Ureter (tissue), 1 donor: ENCODE results near the gene SMIM45.
A peak's percentile ranks its signal among the peaks of the same experiment; 100 is the strongest.

Experiments used
- DNase-seq: peaks from one replicate; pipeline ENCODE4 v3.0.0-alpha.2; 2020; ENCODE audit warnings: low spot score
- donor health status: DM: yes; HTN: yes; CAD: no.

SMIM45 gene

GRCh38 chr22:41951898-41952474 is at the start of gene SMIM45:
Gene SMIM45, plus strand, starts transcription at chr22:41952150.
- no peak for DNase-seq

GRCh38 chr22:41902932-41903421 is 49.0 kb upstream of the SMIM45 start:
- DNase-seq, result peak; percentile 82

GRCh38 chr22:41904450-41905410 is 47.2 kb upstream of the SMIM45 start:
- no peak for DNase-seq

- no peak for DNase-seq
Observed at GRCh38 chr22:41905411-41906202, 46.3 kb upstream of the SMIM45 start.

- DNase-seq, result no peak
Observed at GRCh38 chr22:41906822-41907221, 45.1 kb upstream of the SMIM45 start.

GRCh38 chr22:41907436-41908401 is 44.2 kb upstream of the SMIM45 start:
- DNase-seq, result no peak

- no peak for DNase-seq
Observed at GRCh38 chr22:41908411-41909309, 43.3 kb upstream of the SMIM45 start.

GRCh38 chr22:41909310-41910049 is 42.5 kb upstream of the SMIM45 start:
- no peak for DNase-seq

GRCh38 chr22:41910050-41911000 is 41.6 kb upstream of the SMIM45 start:
- peak; percentile 46 for DNase-seq

GRCh38 chr22:41911001-41911611 is 40.8 kb upstream of the SMIM45 start:
- DNase-seq, result peak; percentile 41

GRCh38 chr22:41912338-41913039 is 39.5 kb upstream of the SMIM45 start:
- no peak for DNase-seq

- DNase-seq, result no peak
Observed at GRCh38 chr22:41913040-41913719, 38.8 kb upstream of the SMIM45 start.

GRCh38 chr22:41913842-41914534 is 38.0 kb upstream of the SMIM45 start:
- no peak for DNase-seq

- DNase-seq, result no peak
Observed at GRCh38 chr22:41914611-41915034, 37.3 kb upstream of the SMIM45 start.

GRCh38 chr22:41915035-41915785 is 36.7 kb upstream of the SMIM45 start, which contains the start of gene SHISA8:
Gene SHISA8, minus strand, starts transcription at chr22:41915074. Its CDS starts 407 bp downstream, at chr22:41914667.
- peak; percentile 41 for DNase-seq
